Ammon's horn (tissue), 1 donor: ENCODE results near the gene ABHD14A.
"Not testable (repeated sequence)": the region's sequence is repeated elsewhere in the genome, so short reads cannot be mapped to it uniquely, and the experiment has no call there.

Experiments used
- DNase-seq: peaks from one replicate; pipeline ENCODE4 v3.0.0-alpha.2; 2016; ENCODE audit warnings: low spot score

Gene ABHD14A

DNA sequence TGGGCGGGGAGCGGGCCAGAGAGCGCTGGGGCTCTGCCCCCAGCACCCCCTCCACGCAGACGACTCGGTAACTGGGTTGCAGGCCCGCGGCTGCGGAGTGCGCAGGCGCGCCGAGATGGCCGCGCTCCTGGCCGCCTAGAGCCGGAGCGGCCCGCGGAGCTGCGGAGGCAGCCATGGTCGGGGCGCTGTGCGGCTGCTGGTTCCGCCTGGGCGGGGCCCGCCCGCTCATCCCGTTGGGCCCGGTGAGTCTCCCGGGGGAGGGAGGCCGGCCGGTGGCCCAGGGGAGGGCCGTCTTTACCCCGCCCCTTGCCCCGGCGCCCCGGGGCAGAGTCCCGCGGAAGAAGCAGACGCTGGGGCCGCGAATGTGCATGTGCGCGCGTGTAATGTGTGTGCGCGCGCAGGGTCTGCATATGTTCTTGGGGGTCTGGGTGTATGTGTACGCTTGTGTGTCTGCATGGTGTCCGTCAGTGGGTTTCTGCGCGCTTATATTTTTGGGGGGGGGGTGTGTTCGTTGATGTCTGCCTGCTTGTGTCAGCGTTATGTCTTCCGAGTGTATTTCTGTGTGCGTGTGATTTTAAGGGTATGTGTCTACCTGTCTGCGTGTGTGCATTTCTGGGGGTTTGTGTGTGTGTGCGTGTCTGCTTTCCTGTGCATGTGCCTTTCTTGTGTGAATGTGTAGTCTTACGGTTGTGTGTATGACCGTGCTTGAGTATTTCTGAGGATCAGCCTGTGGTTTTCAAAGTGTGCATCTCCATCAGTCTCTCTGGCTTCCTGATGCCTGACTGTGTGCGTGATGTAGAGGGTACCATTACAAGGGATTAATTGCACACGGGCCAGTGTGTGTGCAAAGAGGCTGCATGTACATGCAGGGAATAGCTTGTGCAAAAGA, at the start of gene ABHD14A:
Gene ABHD14A, plus strand, starts transcription at position 102 of the 889 bp plus-strand sequence. Its CDS starts 72 bp downstream, at position 174.
- peak; percentile 73 for DNase-seq

DNA sequence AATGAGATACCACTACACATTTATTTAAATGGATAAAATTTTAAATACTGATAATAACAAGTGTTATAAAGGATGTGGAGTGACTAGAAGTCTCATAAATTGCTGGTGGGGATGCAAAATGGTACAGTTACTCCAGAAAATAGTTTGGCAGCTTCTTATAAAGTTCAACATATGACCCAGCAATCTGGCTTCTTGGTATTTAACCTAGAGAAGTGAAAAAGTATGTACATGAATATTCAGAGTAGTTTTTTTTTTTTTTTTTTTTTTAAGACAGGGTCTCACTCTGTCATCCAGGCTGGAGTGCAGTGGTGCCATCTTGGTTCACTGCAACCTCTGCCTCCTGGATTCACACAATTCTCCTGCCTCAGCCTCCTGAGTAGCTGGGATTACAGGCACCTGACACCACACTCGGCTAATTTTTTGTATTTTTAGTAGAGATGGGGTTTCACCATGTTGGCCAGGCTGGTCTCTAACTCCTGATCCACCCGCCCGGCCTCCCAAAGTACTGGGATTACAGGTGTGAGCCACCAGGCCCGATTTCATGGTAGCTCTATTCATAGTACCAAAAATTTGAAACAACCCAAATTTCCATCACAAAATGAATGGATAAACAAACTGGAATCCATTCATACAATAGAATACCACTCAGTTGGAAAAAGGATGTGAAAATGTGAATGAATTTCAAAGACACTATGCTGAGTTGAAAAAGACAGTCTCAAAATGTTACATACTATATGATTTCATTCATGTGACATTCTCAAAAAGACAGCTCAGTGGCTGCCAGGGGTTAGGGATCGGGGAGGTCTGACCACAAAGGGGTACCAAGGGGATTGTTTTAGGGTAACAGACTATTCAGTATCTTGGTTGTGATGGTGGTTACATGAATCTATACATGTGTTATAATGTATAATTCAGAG, 47.5 kb upstream of the ABHD14A start:
- DNase-seq: no peak

GRCh38 chr3:51928438-51928837, 46.4 kb upstream of the ABHD14A start:
- DNase-seq: no peak

GRCh38 chr3:51928981-51929380, 45.9 kb upstream of the ABHD14A start:
- not testable (repeated sequence) for DNase-seq

DNA sequence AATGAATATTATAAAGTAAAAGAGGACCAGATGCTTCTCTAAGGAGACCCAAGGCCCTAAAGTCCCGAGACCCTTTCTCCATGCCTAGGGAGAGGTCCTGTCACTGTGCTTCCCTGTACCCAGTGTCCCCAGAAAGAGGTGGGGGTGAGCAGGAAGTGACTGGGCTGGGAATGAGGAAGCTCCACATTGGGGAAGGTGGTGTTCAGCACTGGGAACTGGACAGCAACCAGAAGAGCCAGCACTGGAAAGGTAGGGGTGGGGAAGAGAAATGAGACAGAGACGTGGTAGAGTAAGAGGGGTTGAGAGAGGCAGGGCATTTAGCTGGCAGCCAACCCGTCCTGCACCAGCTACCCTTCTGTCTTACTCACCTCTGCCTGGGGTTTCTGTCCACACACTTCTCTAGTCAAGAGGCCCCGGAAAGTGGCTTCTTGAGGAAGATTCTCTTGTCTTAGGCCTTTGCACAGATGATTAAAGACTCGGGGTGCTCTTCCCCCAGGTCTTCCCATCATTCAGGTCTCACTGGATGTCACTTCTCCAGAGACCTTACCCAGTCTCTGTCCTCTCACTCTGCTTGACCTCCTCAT, 45.4 kb upstream of the ABHD14A start:
- no peak for DNase-seq

GRCh38 chr3:51930439-51930838, 44.4 kb upstream of the ABHD14A start:
- DNase-seq: no peak

GRCh38 chr3:51931756-51932155, 43.1 kb upstream of the ABHD14A start:
- no peak for DNase-seq

DNA sequence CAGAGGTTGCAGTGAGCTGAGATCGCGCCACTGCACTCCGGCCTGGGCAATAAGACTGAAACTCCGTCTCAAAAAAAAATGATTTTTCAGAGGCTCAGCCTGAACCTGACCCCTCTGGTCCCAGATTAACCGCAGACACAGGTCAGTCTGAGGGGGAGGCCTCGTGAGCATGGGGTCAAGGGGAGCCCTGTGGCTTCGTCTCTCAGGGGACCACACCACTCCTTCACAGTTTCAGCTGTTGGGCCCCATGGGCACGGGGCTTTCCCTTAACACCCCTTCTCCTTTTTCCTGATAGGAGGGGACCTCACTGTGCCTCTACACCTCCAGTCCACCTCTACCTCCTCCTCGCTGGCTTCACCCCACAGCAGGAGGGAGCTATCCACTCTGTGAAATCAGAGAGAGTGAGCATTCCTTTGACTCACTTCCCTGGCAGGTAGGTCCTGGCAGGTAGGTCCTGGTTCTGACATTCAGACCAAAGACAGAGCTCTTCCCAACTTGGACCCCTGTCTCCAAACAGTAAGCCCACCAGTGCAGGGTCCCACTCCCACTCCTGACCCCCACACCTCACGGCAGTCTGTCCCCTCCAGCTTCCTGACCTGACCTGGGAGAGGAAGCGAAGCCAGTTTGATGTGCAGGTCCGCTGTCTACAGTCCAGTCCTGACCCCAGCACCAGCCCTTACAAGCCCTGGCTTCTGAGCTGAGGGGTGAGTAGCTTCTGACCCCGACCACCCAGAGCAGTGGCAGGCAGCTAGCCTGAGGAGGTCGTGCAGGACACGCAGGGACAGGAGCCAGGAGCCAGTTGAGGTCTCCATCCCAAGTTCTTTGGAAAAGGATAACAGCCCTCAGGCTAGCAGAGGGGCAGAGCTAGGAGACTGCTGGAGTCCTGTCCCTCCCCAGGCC, 42.1 kb upstream of the ABHD14A start:
- no peak for DNase-seq

GRCh38 chr3:51933471-51934138, 41.3 kb upstream of the ABHD14A start:
- no peak for DNase-seq

GRCh38 chr3:51934139-51934850, 40.6 kb upstream of the ABHD14A start:
- no peak for DNase-seq

DNA sequence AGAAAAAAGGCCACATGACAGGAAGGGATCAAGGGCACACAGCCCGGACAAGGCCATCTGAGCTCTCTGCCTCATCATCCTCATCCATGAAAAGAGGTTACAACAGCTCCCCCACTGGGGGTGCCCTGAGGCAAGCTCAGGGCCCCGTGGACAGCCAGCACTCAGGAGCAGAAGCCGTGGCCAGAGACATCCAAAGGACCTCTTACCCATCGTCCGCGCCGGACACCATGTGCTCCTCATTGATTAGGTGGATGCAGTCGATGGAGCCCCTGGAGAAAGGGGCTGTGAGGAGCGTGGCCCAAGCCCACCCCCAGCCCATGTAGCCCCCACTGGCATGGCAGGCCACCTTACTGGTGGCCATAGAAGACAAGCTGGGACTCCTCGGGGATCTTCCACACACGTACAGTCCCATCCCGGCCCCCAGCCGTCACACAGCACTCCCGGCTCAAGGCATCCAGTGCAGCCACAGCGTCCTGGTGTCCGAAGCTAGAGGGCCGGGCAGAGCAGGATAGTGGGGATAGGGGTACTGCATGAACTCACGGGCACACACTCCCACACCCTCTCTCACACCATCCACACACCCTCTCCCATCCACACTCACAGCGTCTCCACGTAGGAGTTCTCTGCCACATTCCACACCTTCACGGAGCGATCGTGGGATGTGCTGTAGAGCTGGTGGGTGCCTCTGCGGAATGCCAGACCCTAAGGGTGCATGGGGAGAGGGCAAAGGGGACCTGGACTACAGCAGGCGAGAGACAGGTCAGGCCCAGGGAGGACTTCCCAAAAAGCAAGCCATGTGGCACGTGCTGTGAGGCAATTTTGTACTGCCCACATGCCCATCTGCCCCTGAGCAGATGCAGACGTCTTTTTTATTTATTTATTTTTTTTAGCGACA, 39.6 kb upstream of the ABHD14A start:
- no peak for DNase-seq

DNA sequence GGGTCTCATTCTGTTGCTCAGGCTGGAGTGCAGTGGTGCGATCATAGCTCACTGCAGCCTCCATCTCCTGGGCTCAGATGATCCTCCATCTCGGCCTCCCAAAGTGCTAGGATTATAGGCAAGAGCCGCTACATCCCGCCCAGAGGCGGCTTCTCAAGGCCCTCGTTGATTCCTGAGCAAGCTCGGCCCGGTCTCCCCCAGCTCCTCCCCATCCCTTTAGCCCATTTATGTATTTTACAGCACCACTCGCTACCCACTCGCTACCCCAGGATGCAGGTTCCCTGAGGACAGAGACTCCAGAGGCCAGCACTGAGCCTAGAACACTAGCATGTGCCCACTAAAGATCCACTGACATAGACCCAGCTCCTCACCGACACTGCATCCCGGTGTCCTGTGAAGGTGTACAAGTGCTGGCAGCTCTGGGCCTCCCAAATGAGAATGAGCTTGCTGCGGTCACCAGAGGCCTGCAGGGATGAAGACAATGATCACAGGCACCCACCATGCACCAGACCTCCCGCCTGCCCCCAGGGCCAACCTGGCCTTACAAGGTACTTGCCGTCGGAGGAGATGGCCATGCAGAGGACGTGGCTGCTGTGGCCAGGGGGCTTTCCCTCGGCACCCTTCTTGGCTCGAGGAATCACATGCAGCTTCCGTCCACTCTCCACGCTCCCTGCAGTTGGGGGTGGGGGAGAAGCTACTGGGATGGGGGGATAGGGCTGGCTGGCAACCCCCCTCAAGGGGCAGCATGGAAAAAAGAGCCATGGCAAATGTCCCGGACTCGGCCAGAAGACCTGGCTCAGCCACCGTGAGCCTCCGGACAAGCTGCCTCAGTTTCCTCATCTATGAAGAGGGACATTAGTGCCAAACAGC, 38.7 kb upstream of the ABHD14A start:
- DNase-seq: no peak

DNA sequence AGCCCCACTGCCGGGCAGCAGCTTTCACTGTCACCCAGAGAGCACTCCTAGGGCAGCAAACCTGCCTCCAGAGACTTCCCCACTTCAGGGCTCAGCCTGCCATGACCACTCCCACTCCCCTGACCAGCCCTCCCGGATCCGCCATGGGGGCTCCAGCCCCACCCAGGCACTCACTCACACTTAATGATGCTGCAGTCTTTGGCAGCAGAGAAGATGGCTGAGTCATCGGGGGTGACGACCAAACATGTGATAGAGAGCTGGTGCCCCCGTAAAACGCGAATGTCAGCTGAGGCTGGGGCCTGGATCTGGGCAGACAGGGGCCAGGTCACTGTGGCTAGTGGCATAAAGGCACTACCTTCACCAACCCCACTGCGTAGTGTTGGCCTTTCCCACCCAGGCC, 37.9 kb upstream of the ABHD14A start:
- DNase-seq: no peak

DNA sequence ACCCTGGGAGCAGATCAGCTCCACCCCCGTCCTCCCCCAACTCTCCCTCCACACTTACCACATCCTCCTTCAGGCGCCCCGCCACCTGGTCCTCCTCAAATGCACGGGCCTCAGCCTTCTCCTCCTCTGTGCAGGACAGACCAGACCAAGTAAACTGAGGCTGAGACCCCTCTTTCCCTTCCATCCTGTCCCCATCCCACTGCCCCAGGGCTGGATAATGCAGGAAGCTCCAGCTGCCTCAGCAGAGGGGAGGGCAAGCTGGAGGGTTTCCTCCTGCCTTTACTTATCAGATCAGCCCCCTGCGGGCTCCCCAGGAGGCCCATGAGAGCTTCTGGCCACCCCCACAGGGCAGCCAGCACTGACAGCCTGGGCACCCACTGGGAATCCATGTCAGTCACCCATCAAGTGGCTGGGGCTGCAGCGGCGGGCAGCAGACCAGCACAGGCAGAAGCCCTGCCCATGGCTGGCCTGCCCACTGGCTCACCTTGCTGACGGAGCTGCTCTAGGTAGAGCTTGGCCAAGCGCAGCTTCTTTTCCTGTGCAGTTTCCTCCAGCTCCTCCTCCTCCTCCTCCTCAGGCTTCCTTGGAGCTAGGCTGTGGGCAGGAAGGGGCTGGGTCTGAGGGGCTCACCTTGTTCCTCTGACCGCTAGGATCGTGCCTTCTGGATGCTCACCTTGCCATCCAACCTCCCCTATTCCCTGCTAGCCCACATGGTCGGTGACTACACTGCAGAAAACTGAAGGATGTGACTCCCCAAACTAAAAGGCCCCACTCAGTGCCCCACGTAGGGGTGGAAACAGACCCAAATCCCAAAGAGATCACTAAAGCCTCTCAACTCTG, 37.0 kb upstream of the ABHD14A start:
- no peak for DNase-seq

DNA sequence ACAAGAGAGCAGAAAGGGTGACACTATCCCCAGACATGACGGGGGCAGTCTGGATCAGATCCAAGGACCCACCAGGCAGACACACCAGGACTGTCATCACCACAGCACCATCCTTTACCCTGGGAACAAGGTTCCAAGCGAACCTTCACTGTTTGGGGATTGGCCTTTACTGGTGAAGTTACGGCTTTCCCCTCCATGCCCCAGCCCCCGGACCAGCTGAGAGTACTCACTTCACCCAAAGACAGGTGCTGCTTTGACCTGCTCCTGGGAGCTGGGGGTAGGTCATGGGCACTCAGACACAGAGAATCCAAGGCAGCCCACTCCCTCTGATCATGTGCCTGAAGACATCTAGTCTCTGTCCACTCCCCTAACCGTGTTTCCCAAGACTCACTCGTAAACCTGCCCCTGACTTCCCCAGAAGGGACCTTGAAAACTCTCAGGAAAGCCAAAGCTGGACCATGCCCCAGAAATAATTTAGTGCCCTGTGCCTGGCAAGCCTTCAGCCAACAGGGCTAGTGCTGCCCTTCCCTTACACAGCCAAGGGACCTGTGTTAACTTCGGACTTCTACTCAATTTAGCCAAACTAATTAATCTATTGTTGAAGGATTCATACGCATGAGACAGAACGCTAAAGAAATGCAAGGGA, 36.0 kb upstream of the ABHD14A start:
- DNase-seq: no peak

- DNase-seq: no peak
Measured at GRCh38 chr3:51940648-51941462, 34.0 kb upstream of the ABHD14A start.
